HG03060 (cell line): ENCODE results near the gene SOBP.
"Not testable (repeated sequence)": the region's sequence is repeated elsewhere in the genome, so short reads cannot be mapped to it uniquely, and the experiment has no call there.

ENCODE experiments used
- ATAC-seq: cut with Tn5 transposase; IDR thresholded peaks from one replicate; pipeline ENCODE4 v1.9.1; 2021; ENCODE audit warnings: low read depth, moderate number of reproducible peaks; ENCODE audit not compliant: unreplicated experiment

The SOBP gene

GRCh38 chr6:107489636-107490565, at the start of gene SOBP:
TSS of gene SOBP (plus strand) at chr6:107490117. CDS start at chr6:107490617, 500 bp downstream.
- no peak for ATAC-seq

GRCh38 chr6:107440936-107441335, 49.0 kb upstream of the SOBP start:
- ATAC-seq, result no peak

GRCh38 chr6:107441682-107442081, 48.2 kb upstream of the SOBP start:
- no peak for ATAC-seq

GRCh38 chr6:107442938-107443607, 46.8 kb upstream of the SOBP start:
- ATAC-seq, result no peak

GRCh38 chr6:107443608-107444267, 46.2 kb upstream of the SOBP start:
- no peak for ATAC-seq

GRCh38 chr6:107444277-107444676, 45.6 kb upstream of the SOBP start:
- no peak for ATAC-seq

GRCh38 chr6:107447663-107448216, 42.2 kb upstream of the SOBP start:
- no peak for ATAC-seq

GRCh38 chr6:107448776-107449175, 41.1 kb upstream of the SOBP start:
- ATAC-seq, result no peak

- peak; percentile 6 for ATAC-seq
Observed at GRCh38 chr6:107458672-107459282, 31.1 kb upstream of the SOBP start.

- peak; percentile 91 for ATAC-seq
Observed at GRCh38 chr6:107459283-107460082, 30.4 kb upstream of the SOBP start, which contains the start of gene PDSS2. TSS of gene PDSS2 (minus strand) at chr6:107459564. CDS start at chr6:107459285, 279 bp downstream.

- no peak for ATAC-seq
Observed at GRCh38 chr6:107460083-107460631, 29.8 kb upstream of the SOBP start.

- ATAC-seq, result no peak
Observed at GRCh38 chr6:107466062-107466461, 23.9 kb upstream of the SOBP start.

GRCh38 chr6:107470364-107470763, 19.6 kb upstream of the SOBP start:
- no peak for ATAC-seq

- no peak for ATAC-seq
Observed at GRCh38 chr6:107473660-107474059, 16.3 kb upstream of the SOBP start.

GRCh38 chr6:107475360-107475759, 14.6 kb upstream of the SOBP start:
- not testable (repeated sequence) for ATAC-seq

- ATAC-seq, result not testable (repeated sequence)
Observed at GRCh38 chr6:107475826-107476225, 14.1 kb upstream of the SOBP start.

- ATAC-seq, result no peak
Observed at GRCh38 chr6:107479089-107479690, 10.7 kb upstream of the SOBP start.

GRCh38 chr6:107485157-107485556, 4.8 kb upstream of the SOBP start:
- no peak for ATAC-seq
